HG02642 (cell line): ENCODE results near the gene EPHB1.

ENCODE experiments used
- ATAC-seq: cut with Tn5 transposase; IDR thresholded peaks from one replicate; pipeline ENCODE4 v1.9.1; 2021; ENCODE audit warnings: mild to moderate bottlenecking; ENCODE audit not compliant: unreplicated experiment, poor library complexity

Gene EPHB1

GRCh38 chr3:134804508-134805480, 9.7 kb downstream of the EPHB1 start:
- ATAC-seq: no peak

DNA sequence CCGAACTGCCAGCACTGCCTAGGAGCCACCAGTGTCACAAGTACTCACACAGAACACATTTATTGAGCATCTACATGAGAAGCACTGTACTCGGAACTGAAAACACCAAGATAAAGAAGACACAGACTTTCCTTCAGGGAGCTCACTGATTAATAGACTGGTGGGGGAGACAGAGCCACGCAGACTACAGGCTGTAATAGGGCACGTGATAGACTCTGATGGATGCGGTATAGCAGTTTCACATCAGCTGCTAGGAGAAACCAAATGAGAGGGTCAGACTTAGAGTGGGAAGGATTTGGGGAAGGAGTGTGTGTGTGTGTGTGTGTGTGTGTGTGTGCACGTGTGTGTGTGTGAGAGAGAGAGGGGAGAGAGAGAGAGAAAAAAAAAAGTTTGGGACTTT, 12.1 kb downstream of the EPHB1 start:
- no peak for ATAC-seq

- ATAC-seq: no peak
Observed at GRCh38 chr3:134808835-134809234, 13.8 kb downstream of the EPHB1 start.

GRCh38 chr3:134809427-134810051, 14.5 kb downstream of the EPHB1 start:
- ATAC-seq: no peak

DNA sequence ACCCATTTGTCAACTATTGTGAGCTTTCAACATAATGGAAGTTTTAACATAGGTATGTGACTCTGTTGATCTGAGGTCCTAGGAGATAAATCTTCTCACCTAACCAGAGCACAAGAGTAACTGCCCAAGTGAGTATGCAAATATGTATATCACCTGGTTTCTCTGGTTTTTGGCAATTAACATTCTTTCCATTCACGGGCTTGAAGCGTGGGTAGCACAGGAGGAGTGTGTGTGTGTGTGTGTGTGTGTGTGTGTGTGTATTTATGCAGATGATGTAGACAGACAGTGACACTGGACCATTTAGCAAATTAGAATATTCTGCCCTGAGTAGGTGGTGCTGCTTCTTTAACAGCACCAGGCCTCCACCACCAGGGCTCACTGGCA, 15.0 kb downstream of the EPHB1 start:
- ATAC-seq: no peak

GRCh38 chr3:134810850-134811249, 15.8 kb downstream of the EPHB1 start:
- no peak for ATAC-seq

DNA sequence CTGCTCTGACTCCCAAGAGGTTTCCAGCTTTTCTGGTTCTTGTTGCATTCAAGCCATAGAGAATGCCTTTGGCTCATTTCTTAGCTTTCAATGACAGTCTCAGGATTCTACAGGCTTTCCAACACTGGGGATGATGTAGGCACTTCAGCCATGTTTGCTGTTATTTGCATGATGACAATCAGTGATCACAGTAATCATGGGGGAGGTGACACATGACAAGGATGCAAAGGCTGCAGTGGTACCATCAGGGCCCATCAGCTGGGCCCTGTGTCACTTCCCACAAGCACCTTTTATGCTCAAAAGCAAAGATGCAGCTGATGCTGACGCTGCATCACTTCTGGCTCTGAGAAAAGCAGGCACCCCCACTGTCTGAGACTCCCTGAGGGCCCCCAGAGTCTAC, 18.6 kb downstream of the EPHB1 start:
- no peak for ATAC-seq

DNA sequence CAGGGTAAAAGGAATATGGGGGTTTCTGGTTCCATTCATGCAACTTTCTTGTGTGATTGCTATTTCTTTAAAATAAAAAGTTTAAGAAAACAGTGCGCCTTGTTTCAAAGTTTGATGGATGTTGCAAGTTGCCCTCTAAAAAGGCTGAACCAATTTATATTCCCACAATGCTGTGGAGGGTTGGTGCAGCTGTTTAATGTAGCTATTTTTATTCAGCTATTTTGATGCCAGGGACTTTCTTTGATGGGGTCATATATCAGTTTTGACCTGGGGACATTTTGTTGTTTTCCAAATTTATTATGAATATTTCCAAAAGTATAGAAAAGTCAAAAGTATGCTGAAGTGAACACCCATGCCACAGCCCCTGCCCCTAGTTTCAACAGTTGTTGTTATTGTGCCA, 20.5 kb downstream of the EPHB1 start:
- no peak for ATAC-seq

- no peak for ATAC-seq
Observed at GRCh38 chr3:134816623-134817022, 21.6 kb downstream of the EPHB1 start.

GRCh38 chr3:134817297-134817696, 22.2 kb downstream of the EPHB1 start:
- ATAC-seq: peak; percentile 72

GRCh38 chr3:134820994-134821393, 25.9 kb downstream of the EPHB1 start:
- ATAC-seq: no peak

DNA sequence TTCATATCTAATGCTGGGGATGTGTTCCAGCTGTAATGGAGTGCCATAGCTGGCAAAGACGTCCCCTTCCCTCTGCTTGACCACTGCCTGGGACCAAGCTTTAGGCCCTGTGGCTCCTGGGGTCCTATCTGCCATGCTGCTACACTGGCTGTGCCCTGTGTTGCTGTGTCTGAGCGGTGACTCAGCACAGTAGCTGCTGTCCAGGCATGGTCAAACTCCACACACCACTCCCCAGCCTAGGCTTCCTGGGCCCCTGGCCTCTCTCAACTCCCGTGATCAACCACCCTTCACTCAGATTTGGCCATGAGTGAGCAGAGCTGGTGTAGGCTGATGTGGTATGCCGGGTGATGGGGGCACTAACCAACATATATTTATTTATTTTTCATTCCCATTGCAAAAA, 27.0 kb downstream of the EPHB1 start:
- no peak for ATAC-seq

- no peak for ATAC-seq
Observed at GRCh38 chr3:134823679-134824078, 28.6 kb downstream of the EPHB1 start.

GRCh38 chr3:134824791-134825190, 29.7 kb downstream of the EPHB1 start:
- ATAC-seq: no peak

- ATAC-seq: no peak
Observed at GRCh38 chr3:134827213-134827612, 32.2 kb downstream of the EPHB1 start.

GRCh38 chr3:134829721-134830120, 34.7 kb downstream of the EPHB1 start:
- ATAC-seq: no peak

GRCh38 chr3:134832585-134832984, 37.5 kb downstream of the EPHB1 start:
- ATAC-seq: no peak

DNA sequence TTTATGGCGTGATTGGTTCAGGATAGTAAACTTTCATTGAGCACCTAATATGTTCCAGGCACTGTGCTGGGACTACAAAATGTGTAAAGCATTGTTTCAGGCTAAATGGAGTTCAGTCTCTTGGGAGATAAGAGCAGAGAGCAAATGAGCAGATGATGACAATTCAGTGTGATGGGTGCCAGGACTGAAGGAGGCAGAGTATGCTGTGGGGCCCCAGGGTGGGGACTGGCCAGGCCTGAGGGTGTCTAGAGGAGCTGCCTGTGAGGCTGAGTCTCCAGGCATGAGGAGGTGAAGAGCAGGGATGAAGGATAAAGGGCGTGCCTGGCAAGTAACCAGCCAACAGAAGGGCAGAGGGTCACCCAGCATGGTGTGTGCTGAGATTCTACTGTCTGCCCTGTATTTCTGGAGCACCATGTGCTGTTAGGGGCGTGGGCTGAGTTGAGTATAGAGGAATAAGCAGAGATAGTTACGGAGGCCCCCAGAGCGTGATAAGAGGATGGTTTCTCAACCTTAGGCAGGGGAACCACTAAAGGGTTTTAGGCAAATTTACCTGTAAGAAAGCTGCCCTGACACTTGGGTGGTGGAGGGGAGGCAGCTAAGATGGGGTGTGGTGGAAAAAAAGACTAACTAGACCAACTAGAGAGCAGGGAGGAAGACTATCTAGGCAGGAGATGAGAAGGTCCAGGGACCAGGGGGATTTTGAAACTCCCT, 38.5 kb downstream of the EPHB1 start:
- ATAC-seq: no peak

DNA sequence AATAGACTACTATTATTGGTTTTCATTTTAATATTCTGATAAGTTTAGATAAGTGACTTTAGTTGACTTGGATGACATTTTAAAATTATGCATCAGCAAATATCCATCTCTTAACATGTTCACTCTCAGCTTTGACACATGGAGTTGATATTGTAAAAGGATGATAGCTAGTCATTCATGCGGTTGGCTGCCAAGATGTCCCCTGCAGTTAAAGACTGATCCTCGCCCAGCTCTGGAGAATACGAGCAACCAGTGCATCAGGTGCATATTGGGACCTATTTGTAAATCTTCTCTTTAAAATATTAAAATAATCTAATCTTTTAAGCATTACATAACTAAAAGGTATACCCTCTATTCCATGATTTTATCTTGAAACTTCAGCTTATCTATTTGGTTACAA, 41.9 kb downstream of the EPHB1 start:
- ATAC-seq: no peak

DNA sequence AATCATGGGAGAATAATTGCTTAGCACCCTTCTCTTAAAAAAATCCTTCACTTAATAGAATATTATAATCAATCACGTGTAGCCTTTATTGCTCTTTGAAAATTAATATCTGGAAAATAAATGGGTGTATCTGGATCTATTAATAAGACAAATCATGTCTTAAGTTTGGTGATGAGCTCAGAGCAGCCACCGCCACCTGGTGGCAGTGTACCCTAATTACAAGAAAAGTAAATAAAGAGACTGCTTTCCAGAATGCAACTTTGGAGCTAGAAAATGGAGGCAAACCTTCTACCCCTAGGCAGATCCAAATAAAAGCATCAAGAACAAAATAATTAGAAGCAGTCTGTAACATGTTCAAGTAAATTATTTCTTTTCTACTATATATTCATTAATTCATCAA, 43.5 kb downstream of the EPHB1 start:
- no peak for ATAC-seq

DNA sequence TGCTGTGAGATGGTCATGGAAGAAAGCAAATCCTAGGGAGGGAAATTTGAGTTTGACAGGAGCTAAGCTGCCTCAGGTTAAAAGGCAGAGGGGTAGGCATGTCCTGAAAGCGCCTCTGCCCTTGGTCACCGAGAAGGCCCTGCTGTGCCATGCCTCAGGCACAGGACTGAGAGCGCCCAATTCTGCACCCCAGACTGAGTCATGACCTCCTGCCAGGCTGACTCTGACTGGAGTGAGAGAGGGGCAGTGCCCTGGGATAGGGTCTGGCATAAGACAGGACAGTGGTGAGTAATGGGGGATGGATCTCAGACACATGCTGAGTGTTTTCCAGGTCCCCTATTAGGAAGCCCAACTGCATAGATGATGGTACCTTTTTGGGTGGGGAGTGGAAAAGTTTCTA, 44.4 kb downstream of the EPHB1 start:
- no peak for ATAC-seq
